ENCODE results near the gene RHOJ. TPM values are rescaled to one million over a fixed set of nuclear protein-coding genes. Genes with fewer than 3 reads are reported as not detected.
A peak's percentile ranks its signal among the peaks of the same experiment; 100 is the strongest.

The RHOJ gene
- total RNA-seq, 1 donor from 2014 or later: 39.2 TPM

DNA sequence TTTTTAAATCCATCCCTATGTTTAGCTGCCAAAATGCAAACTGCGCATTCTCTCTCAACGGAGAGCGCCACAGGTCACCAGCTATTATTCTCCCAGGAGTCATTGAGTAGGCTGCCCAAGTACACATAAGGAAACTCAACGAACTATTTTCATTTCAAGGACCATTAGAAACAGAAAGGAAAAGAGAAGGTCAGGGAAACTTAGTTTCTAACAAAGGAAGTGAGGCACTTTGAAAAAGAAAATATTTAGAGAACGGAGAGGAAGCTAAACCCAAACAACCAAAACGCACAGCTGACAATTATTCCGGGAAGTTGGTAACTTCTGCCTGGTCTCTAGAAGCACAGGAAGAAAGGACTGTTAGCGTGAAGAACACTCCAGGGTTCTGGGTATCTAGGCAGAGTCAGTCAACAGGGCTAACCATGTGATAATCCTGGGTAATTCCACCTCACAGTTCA is 91.0 kb downstream of the RHOJ start:
- DNase-seq (ENCODE audit: low spot score): no peak
- H3K9me3 Mint-ChIP-seq (ENCODE audit: low read depth): peaks cover 11% of the 10 kb centered on the region
- H3K4me3 Mint-ChIP-seq (ENCODE audit: unreplicated experiment): no peak overlapping the region
- H3K27ac Mint-ChIP-seq (ENCODE audit: unreplicated experiment): no peak overlapping the region
- no peaks in the 10 kb centered on the region for H3K27me3 Mint-ChIP-seq (ENCODE audit: low read depth)
- peaks cover 33% of the 10 kb centered on the region for H3K36me3 Mint-ChIP-seq (ENCODE audit: low read depth)
- peaks cover 15% of the 10 kb centered on the region for H3K4me1 Mint-ChIP-seq (ENCODE audit: low read depth)
- no peak for TF ChIP-seq CTCF (IDR thresholded peaks at IDR 0.05)

- Mint-ChIP-seq H3K4me3 (ENCODE audit: unreplicated experiment) (no peak overlapping the region), H3K4me1 (ENCODE audit: low read depth) (peaks cover 15% of the 10 kb centered on the region), H3K9me3 (ENCODE audit: low read depth) (peaks cover 11% of the 10 kb centered on the region), H3K36me3 (ENCODE audit: low read depth) (peaks cover 26% of the 10 kb centered on the region), H3K27ac (ENCODE audit: unreplicated experiment) (peak overlapping the region; percentile 70), H3K27me3 (ENCODE audit: low read depth) (peaks cover under 1% of the 10 kb centered on the region)
- no peak for TF ChIP-seq CTCF (IDR thresholded peaks at IDR 0.05)
- no peak for DNase-seq (ENCODE audit: low spot score)
Observed at GRCh38 chr14:63296060-63296563, 91.9 kb downstream of the RHOJ start.

DNA sequence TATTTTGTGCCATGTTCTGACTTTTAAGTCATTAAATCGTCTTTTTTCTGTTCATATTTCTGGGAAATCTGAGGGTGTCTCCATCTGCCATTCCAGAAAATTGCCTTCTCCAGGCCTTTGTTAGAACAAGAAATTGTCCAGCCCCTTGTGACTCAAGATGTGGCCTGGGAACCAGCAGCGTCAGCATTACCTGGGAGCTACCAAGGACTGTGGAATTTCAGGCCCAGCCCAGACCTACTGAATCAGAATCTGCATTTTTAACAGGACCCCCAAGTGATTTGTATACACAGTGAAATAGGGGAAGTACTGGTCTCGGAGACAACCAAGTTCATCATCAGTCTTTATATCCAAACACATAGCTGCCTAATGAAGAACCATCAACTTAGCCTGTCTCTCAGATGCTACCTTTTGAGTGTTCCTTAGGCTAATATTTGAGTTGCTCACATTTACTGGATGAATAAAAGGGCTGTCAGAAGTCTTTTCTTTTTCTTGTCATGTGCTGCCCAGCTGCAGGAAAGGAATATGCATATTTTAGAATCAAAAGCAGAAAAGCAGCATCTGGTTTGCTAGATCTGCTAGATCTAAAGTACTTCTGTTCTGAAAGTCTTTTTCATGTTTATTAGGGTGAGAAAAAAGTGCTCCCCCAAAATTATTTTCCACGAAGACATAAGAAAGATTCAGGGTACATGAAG is 93.3 kb downstream of the RHOJ start:
- H3K27ac Mint-ChIP-seq (ENCODE audit: unreplicated experiment): no peak overlapping the region
- H3K4me3 Mint-ChIP-seq (ENCODE audit: unreplicated experiment): no peak overlapping the region

GRCh38 chr14:63299351-63300110 is 95.3 kb downstream of the RHOJ start:
- peaks cover 1% of the 10 kb centered on the region for H3K36me3 Mint-ChIP-seq (ENCODE audit: low read depth)
- no peak for DNase-seq (ENCODE audit: low spot score)
- peaks cover 2% of the 10 kb centered on the region for H3K27me3 Mint-ChIP-seq (ENCODE audit: low read depth)
- no peak overlapping the region for H3K27ac Mint-ChIP-seq (ENCODE audit: unreplicated experiment)
- H3K9me3 Mint-ChIP-seq (ENCODE audit: low read depth): peaks cover 8% of the 10 kb centered on the region
- peaks cover 15% of the 10 kb centered on the region for H3K4me1 Mint-ChIP-seq (ENCODE audit: low read depth)
- TF ChIP-seq CTCF (IDR thresholded peaks at IDR 0.05): no peak
- no peak overlapping the region for H3K4me3 Mint-ChIP-seq (ENCODE audit: unreplicated experiment)

More for the DNA sequence above, 93.3 kb downstream of the RHOJ start:
- Mint-ChIP-seq H3K36me3 (ENCODE audit: low read depth) (peaks cover 12% of the 10 kb centered on the region), H3K27me3 (ENCODE audit: low read depth) (peaks cover 2% of the 10 kb centered on the region), H3K9me3 (ENCODE audit: low read depth) (peaks cover 11% of the 10 kb centered on the region), H3K4me1 (ENCODE audit: low read depth) (peaks cover 15% of the 10 kb centered on the region)
- TF ChIP-seq CTCF (IDR thresholded peaks at IDR 0.05): no peak
- no peak for DNase-seq (ENCODE audit: low spot score)

- peaks cover 2% of the 10 kb centered on the region for H3K27me3 Mint-ChIP-seq (ENCODE audit: low read depth)
- H3K36me3 Mint-ChIP-seq (ENCODE audit: low read depth): no peaks in the 10 kb centered on the region
- H3K4me3 Mint-ChIP-seq (ENCODE audit: unreplicated experiment): no peak overlapping the region
- TF ChIP-seq CTCF (IDR thresholded peaks at IDR 0.05): no peak
- peaks cover 6% of the 10 kb centered on the region for H3K4me1 Mint-ChIP-seq (ENCODE audit: low read depth)
- no peaks in the 10 kb centered on the region for H3K9me3 Mint-ChIP-seq (ENCODE audit: low read depth)
- H3K27ac Mint-ChIP-seq (ENCODE audit: unreplicated experiment): no peak overlapping the region
- no peak for DNase-seq (ENCODE audit: low spot score)
Observed at GRCh38 chr14:63300854-63301253, 96.6 kb downstream of the RHOJ start.
